Body of pancreas (tissue), 4 donors: ENCODE measurements around the gene PPOX. TPM values are rescaled to one million over a fixed set of nuclear protein-coding genes. Genes with fewer than 3 reads are reported as not detected.

ENCODE experiments used
- ATAC-seq: fragments of 150-250 bp; one replicate; pipeline ENCODE4 v1.9.1; 2016
- DNase-seq, 4 donors: peaks; one replicate each; pipeline ENCODE4 v3.0.0-alpha.2; 2019
- H3K27ac ChIP-seq, 4 donors: fragments of 200-600 bp; sonication (generic); 1 replicate in 3 of 4; 2 replicates in 1 of 4; pipeline versions ENCODE4 v1.5.1 to v1.6.1; 2016 to 2019; ENCODE audit warnings: mild to moderate bottlenecking in 1 of 4, mixed read lengths in 1 of 4, moderate library complexity in 1 of 4
- H3K27me3 ChIP-seq, 2 donors: fragments of 200-600 bp; sonication (generic); one replicate each; pipeline ENCODE4 v1.6.0; 2016; ENCODE audit warnings: mild to moderate bottlenecking in 1 of 2
- H3K36me3 ChIP-seq, 2 donors: fragments of 200-600 bp; sonication (generic); replicated peaks in 1 of 2; 2 replicates each; pipeline ENCODE4 v1.5.1; 2016; ENCODE audit warnings: low read depth in 2 of 2; ENCODE audit not compliant: insufficient read depth in 1 of 2
- H3K4me1 ChIP-seq: fragments of 200-600 bp; sonication (generic); one replicate; pipeline ENCODE4 v1.6.0; 2016
- H3K4me3 ChIP-seq, 2 donors: fragments of 200-600 bp; sonication (generic); 1 replicate in 1 of 2; 2 replicates in 1 of 2; pipeline ENCODE4 v1.5.1; 2016 to 2019
- H3K9me3 ChIP-seq, 3 donors: fragments of 200-600 bp; sonication (generic); 1 replicate in 2 of 3; 2 replicates in 1 of 3; pipeline ENCODE4 v1.5.1; 2016
- CTCF ChIP-seq, 7 experiments: fragments of 450-650 bp in 4 of 7; fragments of 200-600 bp in 3 of 7; sonication (generic) in 3 of 7; IDR thresholded peaks; one replicate each; pipeline ENCODE4 v1.5.1; 2016 to 2019; ENCODE audit warnings: antibody characterized with exemption in 7 of 7
- POLR2A ChIP-seq, 3 donors: fragments of 450-650 bp; IDR thresholded peaks; one replicate each; pipeline ENCODE4 v1.6.1; 2016; ENCODE audit warnings: antibody characterized with exemption in 3 of 3, mild to moderate bottlenecking in 2 of 3
- WGBS, 2 donors: methylation state at CpG; one replicate each; pipeline ENCODE4 v1.1.5; 2017; 5-methylcytosine and 5-hydroxymethylcytosine counted together
- intact Hi-C: fragments of 100-400 bp; cut with DNase I; formaldehyde crosslinking; loops from one replicate; pipeline ENCODE4 v1.15.1; 2023
- total RNA-seq, 2 donors: library from RNA; depleted of rRNA; stranded (reverse); fragments of >200 nt; gene quantifications; one replicate each; pipeline ENCODE4 v1.1.0, GENCODE V29; 2016

The PPOX gene
- total RNA-seq, 2 donors from 2014 or later: 16.2 to 18.9 TPM

GRCh38 chr1:161206411-161207140 lies 40.4 kb downstream of the PPOX start:
- H3K36me3 ChIP-seq: peaks cover 0 to 36% of the 10 kb centered on the region in 2 donors
- peaks cover 23% of the 10 kb centered on the region for H3K4me1 ChIP-seq
- H3K27ac ChIP-seq: peak overlapping the region in 2 of 4 donors; percentile 49 to 52
- intact Hi-C loops: loop anchor here (5.0 kb wide), 1 partner anchor 176 kb away; no protein-coding TSS in a partner anchor
- DNase-seq (no peak), ATAC-seq (no peak)
- TF ChIP-seq CTCF (IDR thresholded peaks at IDR 0.05) (no peak), POLR2A (IDR thresholded peaks at IDR 0.05) (no peak)
- no peaks in the 10 kb centered on the region for H3K9me3 ChIP-seq
- no peak overlapping the region for H3K4me3 ChIP-seq
- H3K27me3 ChIP-seq: no peaks in the 10 kb centered on the region
- 80 to 82% methylated on average over 12 of the region's 12 CpGs for WGBS, 2 donors

GRCh38 chr1:161207173-161207572 lies 40.9 kb downstream of the PPOX start:
- Histone ChIP-seq H3K9me3 (no peaks in the 10 kb centered on the region), H3K36me3 (peaks cover 0 to 42% of the 10 kb centered on the region in 2 donors), H3K27me3 (no peaks in the 10 kb centered on the region), H3K27ac (peak overlapping the region in 2 of 4 donors; percentile 49 to 52), H3K4me1 (peaks cover 20% of the 10 kb centered on the region), H3K4me3 (no peak overlapping the region)
- peak; percentile 18 for ATAC-seq
- TF ChIP-seq POLR2A (IDR thresholded peaks at IDR 0.05) (no peak), CTCF (IDR thresholded peaks at IDR 0.05) (no peak)
- DNase-seq: peak; percentile 22 to 64 (median 33)
- intact Hi-C loops: loop anchor here (5.0 kb wide), 1 partner anchor 175 kb away; no protein-coding TSS in a partner anchor
- 76 to 79% methylated on average over 7 to 8 of the region's 8 CpGs for WGBS, 2 donors

- H3K27me3 ChIP-seq: no peaks in the 10 kb centered on the region
- intact Hi-C loops: loop anchor here (5.0 kb wide), 1 partner anchor 172 kb away; no protein-coding TSS in a partner anchor
- no peak overlapping the region for H3K27ac ChIP-seq
- no peaks in the 10 kb centered on the region for H3K4me1 ChIP-seq
- DNase-seq (peak; percentile 78 to 87 (median 84)), ATAC-seq (peak; percentile 85)
- no peaks in the 10 kb centered on the region for H3K9me3 ChIP-seq
- H3K4me3 ChIP-seq: no peak overlapping the region
- 26 to 33% methylated on average over 11 of the region's 11 CpGs for WGBS, 2 donors
- H3K36me3 ChIP-seq: peaks cover 8 to 59% of the 10 kb centered on the region in 2 donors
- TF ChIP-seq POLR2A (IDR thresholded peaks at IDR 0.05) (no peak), CTCF (IDR thresholded peaks at IDR 0.05) (peak; percentile 84 to 93 (median 88))
Measured at GRCh38 chr1:161209790-161210409, 43.7 kb downstream of the PPOX start.

- no peak for ATAC-seq
- H3K36me3 ChIP-seq: peaks cover 8 to 42% of the 10 kb centered on the region in 2 donors
- peak in 1 of 4 donors; percentile 33 for DNase-seq
- no peak overlapping the region for H3K4me3 ChIP-seq
- no peaks in the 10 kb centered on the region for H3K4me1 ChIP-seq
- 82 to 92% methylated on average over 9 of the region's 9 CpGs for WGBS, 2 donors
- peak overlapping the region in 1 of 4 donors; percentile 78 for H3K27ac ChIP-seq
- intact Hi-C loops: no loop called here
- no peaks in the 10 kb centered on the region for H3K27me3 ChIP-seq
- no peak for TF ChIP-seq POLR2A (IDR thresholded peaks at IDR 0.05)
- no peak for TF ChIP-seq CTCF (IDR thresholded peaks at IDR 0.05)
- H3K9me3 ChIP-seq: no peaks in the 10 kb centered on the region
Measured at GRCh38 chr1:161214369-161214768, 48.1 kb downstream of the PPOX start.
